Esophagus squamous epithelium (tissue), 5 donors: Measurements from ENCODE around the gene RPL7L1. TPM values are rescaled to one million over a fixed set of nuclear protein-coding genes. Genes with fewer than 3 reads are reported as not detected.

Source experiments
- DNase-seq: peaks from one replicate; lab custom pipeline; 2025; lab: John Stamatoyannopoulos, UW
- H3K27ac ChIP-seq, 4 donors: fragments of 200-600 bp; sonication (generic); one replicate each; pipeline ENCODE4 v1.5.1; 2016 to 2019; ENCODE audit warnings: mild to moderate bottlenecking in 1 of 4
- H3K27me3 ChIP-seq, 4 donors: fragments of 200-600 bp; sonication (generic); 1 replicate in 3 of 4; 2 replicates in 1 of 4; pipeline versions ENCODE4 v1.5.1 to v1.6.0; 2017 to 2021; ENCODE audit warnings: antibody characterized with exemption in 1 of 4
- H3K36me3 ChIP-seq, 3 donors: fragments of 200-600 bp; sonication (generic); one replicate each; pipeline ENCODE4 v1.5.1; 2016 to 2019
- H3K4me1 ChIP-seq, 3 donors: fragments of 200-600 bp; sonication (generic); one replicate each; pipeline ENCODE4 v1.5.1; 2017 to 2019
- H3K4me3 ChIP-seq, 4 donors: fragments of 200-600 bp; sonication (generic); 1 replicate in 3 of 4; 2 replicates in 1 of 4; pipeline ENCODE4 v1.5.1; 2016 to 2019; ENCODE audit warnings: mild to moderate bottlenecking in 2 of 4, moderate library complexity in 1 of 4
- H3K9me3 ChIP-seq, 3 donors: fragments of 200-600 bp; sonication (generic); one replicate each; pipeline ENCODE4 v1.5.1; 2016 to 2019
- CTCF ChIP-seq, 6 experiments: fragments of 450-650 bp in 4 of 6; fragments of 200-600 bp in 2 of 6; sonication (generic) in 2 of 6; IDR thresholded peaks; one replicate each; pipeline ENCODE4 v1.5.1; 2016 to 2019; ENCODE audit warnings: antibody characterized with exemption in 6 of 6, mild to moderate bottlenecking in 4 of 6, moderate library complexity in 4 of 6
- POLR2A ChIP-seq, 4 donors: fragments of 450-650 bp; IDR thresholded peaks; one replicate each; pipeline ENCODE4 v1.6.1; 2017; ENCODE audit warnings: antibody characterized with exemption in 4 of 4, mild to moderate bottlenecking in 4 of 4, moderate library complexity in 3 of 4
- WGBS, 2 donors: methylation state at CpG; one replicate each; pipeline ENCODE4 v1.1.5; 2018; 5-methylcytosine and 5-hydroxymethylcytosine counted together
- intact Hi-C: fragments of 100-400 bp; cut with DNase I; formaldehyde crosslinking; loops from one replicate; pipeline ENCODE4 v1.15.0; 2022
- total RNA-seq, 4 donors: library from RNA; depleted of rRNA; stranded (reverse); fragments of >200 nt; gene quantifications; one replicate each; pipeline ENCODE4 v1.1.0, GENCODE V29; 2016
- donor health status: DM: yes; HTN: yes; CAD: no.

The RPL7L1 gene
- total RNA-seq, 4 donors from 2014 or later: 67.4 to 122 (median 92.2) TPM

- DNase-seq: peak; percentile 79
- peak in 2 of 4 donors; percentile 59 to 71 for TF ChIP-seq POLR2A (IDR thresholded peaks at IDR 0.05)
- peak in 1 of 6 experiments; percentile 11 for TF ChIP-seq CTCF (IDR thresholded peaks at IDR 0.05)
- H3K27me3 ChIP-seq: peaks cover 0 to 13% (median 0%) of the 10 kb centered on the region in 4 donors
- WGBS, 2 donors: 0 to 1% methylated on average over 13 to 16 of the region's 63 CpGs
- no peaks in the 10 kb centered on the region for H3K9me3 ChIP-seq
- H3K4me1 ChIP-seq: peaks cover 8 to 58% (median 32%) of the 10 kb centered on the region in 3 donors
- intact Hi-C loops: no loop called here
- peaks cover 0 to 8% (median 0%) of the 10 kb centered on the region in 3 donors for H3K36me3 ChIP-seq
- H3K27ac ChIP-seq: peak within 1 kb of the TSS; percentile 88 to 94 (median 92)
- H3K4me3 ChIP-seq: peak within 1 kb of the TSS; percentile 59 to 91 (median 74)
Observed at GRCh38 chr6:42928986-42929820, 49.8 kb downstream of the RPL7L1 start, which contains the start of gene CNPY3. Gene CNPY3 (plus strand): TSS chr6:42929480. CDS start chr6:42929571, 91 bp downstream.

- intact Hi-C loops: no loop called here
- peak in 1 of 4 donors; percentile 13 for TF ChIP-seq POLR2A (IDR thresholded peaks at IDR 0.05)
- no peak for TF ChIP-seq CTCF (IDR thresholded peaks at IDR 0.05)
- Histone ChIP-seq H3K9me3 (no peaks in the 10 kb centered on the region), H3K27me3 (peaks cover 0 to 6% (median 0%) of the 10 kb centered on the region in 4 donors), H3K27ac (peak overlapping the region; percentile 88 to 94 (median 92)), H3K36me3 (peaks cover 0 to 15% (median 4%) of the 10 kb centered on the region in 3 donors), H3K4me3 (peak overlapping the region; percentile 59 to 91 (median 74)), H3K4me1 (peaks cover 8 to 63% (median 32%) of the 10 kb centered on the region in 3 donors)
- DNase-seq: peak; percentile 23
- 2 to 4% methylated on average over 8 to 9 of the region's 16 CpGs for WGBS, 2 donors
Observed at GRCh38 chr6:42929821-42930360, 50.5 kb downstream of the RPL7L1 start.

GRCh38 chr6:42932412-42932811 is 53.0 kb downstream of the RPL7L1 start:
- no peak for DNase-seq
- H3K4me1 ChIP-seq: peaks cover 8 to 63% (median 32%) of the 10 kb centered on the region in 3 donors
- H3K36me3 ChIP-seq: peaks cover 12 to 40% (median 17%) of the 10 kb centered on the region in 3 donors
- no peaks in the 10 kb centered on the region for H3K27me3 ChIP-seq
- H3K27ac ChIP-seq: no peak overlapping the region
- intact Hi-C loops: no loop called here
- H3K4me3 ChIP-seq: no peak overlapping the region
- no peaks in the 10 kb centered on the region for H3K9me3 ChIP-seq
- TF ChIP-seq POLR2A (IDR thresholded peaks at IDR 0.05) (no peak), CTCF (IDR thresholded peaks at IDR 0.05) (no peak)
- 74 to 91% methylated on average over 3 of the region's 3 CpGs for WGBS, 2 donors

- WGBS, 2 donors: 21 to 39% methylated on average over 3 of the region's 3 CpGs
- peaks cover 8 to 59% (median 32%) of the 10 kb centered on the region in 3 donors for H3K4me1 ChIP-seq
Observed at GRCh38 chr6:42933205-42933604, 53.8 kb downstream of the RPL7L1 start.

More at GRCh38 chr6:42933205-42933604, 53.8 kb downstream of the RPL7L1 start:
- DNase-seq: no peak
- peak overlapping the region in 1 of 4 donors; percentile 11 for H3K27ac ChIP-seq
- TF ChIP-seq POLR2A (IDR thresholded peaks at IDR 0.05) (no peak), CTCF (IDR thresholded peaks at IDR 0.05) (no peak)
- no peak overlapping the region for H3K4me3 ChIP-seq
- H3K27me3 ChIP-seq: no peaks in the 10 kb centered on the region
- intact Hi-C loops: no loop called here
- H3K9me3 ChIP-seq: no peaks in the 10 kb centered on the region
- peaks cover 19 to 48% (median 19%) of the 10 kb centered on the region in 3 donors for H3K36me3 ChIP-seq
